ENCODE results near the gene TXNIP.

GRCh38 chr1:145956781-145957442, 39.5 kb downstream of the TXNIP start:
- TF ChIP-seq, protein P1, sequence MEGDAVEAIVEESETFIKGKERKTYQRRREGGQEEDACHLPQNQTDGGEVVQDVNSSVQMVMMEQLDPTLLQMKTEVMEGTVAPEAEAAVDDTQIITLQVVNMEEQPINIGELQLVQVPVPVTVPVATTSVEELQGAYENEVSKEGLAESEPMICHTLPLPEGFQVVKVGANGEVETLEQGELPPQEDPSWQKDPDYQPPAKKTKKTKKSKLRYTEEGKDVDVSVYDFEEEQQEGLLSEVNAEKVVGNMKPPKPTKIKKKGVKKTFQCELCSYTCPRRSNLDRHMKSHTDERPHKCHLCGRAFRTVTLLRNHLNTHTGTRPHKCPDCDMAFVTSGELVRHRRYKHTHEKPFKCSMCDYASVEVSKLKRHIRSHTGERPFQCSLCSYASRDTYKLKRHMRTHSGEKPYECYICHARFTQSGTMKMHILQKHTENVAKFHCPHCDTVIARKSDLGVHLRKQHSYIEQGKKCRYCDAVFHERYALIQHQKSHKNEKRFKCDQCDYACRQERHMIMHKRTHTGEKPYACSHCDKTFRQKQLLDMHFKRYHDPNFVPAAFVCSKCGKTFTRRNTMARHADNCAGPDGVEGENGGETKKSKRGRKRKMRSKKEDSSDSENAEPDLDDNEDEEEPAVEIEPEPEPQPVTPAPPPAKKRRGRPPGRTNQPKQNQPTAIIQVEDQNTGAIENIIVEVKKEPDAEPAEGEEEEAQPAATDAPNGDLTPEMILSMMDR (optimal IDR thresholded peaks at IDR 0.05 in 1 of 3, IDR thresholded peaks at IDR 0.05 in 1 of 3, conservative IDR thresholded peaks at IDR 0.05 in 1 of 3; ENCODE audit: extremely low read depth in 1 of 3, insufficient read depth in 2 of 3, low read length in 3 of 3) = no peak
- TF ChIP-seq EZH2 (IDR thresholded peaks at IDR 0.05; ENCODE audit: low read length) = no peak

All from keratinocyte (primary cell).